MCF 10A (cell line): Measurements from ENCODE around the gene DDAH2. TPM values are rescaled to one million over a fixed set of nuclear protein-coding genes. Genes with fewer than 3 reads are reported as not detected.

Experiments used
- BruUV-seq: library from RNA; stranded (reverse); fragments of 400-500 nt; replicated peaks from 2 replicates; lab custom pipeline; 2021; lab: Mats Ljungman, UMichigan
- CTCF ChIA-PET: fragments of 300-600 bp; sonication (Branson Sonifier 250); formaldehyde crosslinking; extraction: SDS; loops from one replicate; lab custom pipeline; 2021; ENCODE audit warnings: antibody characterized with exemption, inconsistent platforms; lab: Yijun Ruan, JAX
- POLR2A ChIA-PET: fragments of 300-600, 350-650 bp; sonication (Branson Sonifier 250); formaldehyde crosslinking; extraction: SDS; loops from one replicate; lab custom pipeline; 2020; ENCODE audit warnings: antibody characterized with exemption, inconsistent platforms; lab: Yijun Ruan, JAX
- DNase-seq: peaks from one replicate; pipeline ENCODE4 v3.0.0-alpha.2; 2018; ENCODE audit not compliant: unreplicated experiment
- H3K27ac Mint-ChIP-seq: one replicate; pipeline ENCODE4 v1.8.0; 2022; ENCODE audit warnings: mild to moderate bottlenecking, low read depth, mixed read lengths; ENCODE audit not compliant: unreplicated experiment
- H3K27me3 Mint-ChIP-seq: one replicate; pipeline ENCODE4 v1.8.0; 2022; ENCODE audit warnings: mixed read lengths; ENCODE audit not compliant: insufficient read depth, unreplicated experiment
- H3K36me3 Mint-ChIP-seq: one replicate; pipeline ENCODE4 v1.8.0; 2022; ENCODE audit warnings: mild to moderate bottlenecking, moderate library complexity, mixed read lengths; ENCODE audit not compliant: insufficient read depth, unreplicated experiment
- H3K4me1 Mint-ChIP-seq: one replicate; pipeline ENCODE4 v1.8.0; 2022; ENCODE audit warnings: mixed read lengths; ENCODE audit not compliant: insufficient read depth, unreplicated experiment
- H3K4me3 Mint-ChIP-seq: one replicate; pipeline ENCODE4 v1.8.0; 2022; ENCODE audit warnings: mild to moderate bottlenecking, moderate library complexity, mixed read lengths; ENCODE audit not compliant: unreplicated experiment
- H3K9me3 Mint-ChIP-seq: one replicate; pipeline ENCODE4 v1.8.0; 2022; ENCODE audit warnings: mixed read lengths; ENCODE audit not compliant: unreplicated experiment
- intact Hi-C: fragments of 100-400 bp; cut with micrococcal nuclease; formaldehyde crosslinking; loops from 2 replicates; pipeline ENCODE4 v1.14.1; 2022
- total RNA-seq: library from RNA; stranded (reverse); gene quantifications from 2 replicates; pipeline ENCODE4 v1.2.3, GENCODE V29; 2022
- TF ChIP-seq, protein P1 (sequence below): fragments of 200-600 bp; IDR thresholded peaks from one replicate; pipeline ENCODE4 v1.8.0; 2022; ENCODE audit warnings: antibody characterized with exemption, mild to moderate bottlenecking; ENCODE audit not compliant: unreplicated experiment

Gene DDAH2
- total RNA-seq, 1 experiment from 2014 or later, result 8.5 TPM

DNA sequence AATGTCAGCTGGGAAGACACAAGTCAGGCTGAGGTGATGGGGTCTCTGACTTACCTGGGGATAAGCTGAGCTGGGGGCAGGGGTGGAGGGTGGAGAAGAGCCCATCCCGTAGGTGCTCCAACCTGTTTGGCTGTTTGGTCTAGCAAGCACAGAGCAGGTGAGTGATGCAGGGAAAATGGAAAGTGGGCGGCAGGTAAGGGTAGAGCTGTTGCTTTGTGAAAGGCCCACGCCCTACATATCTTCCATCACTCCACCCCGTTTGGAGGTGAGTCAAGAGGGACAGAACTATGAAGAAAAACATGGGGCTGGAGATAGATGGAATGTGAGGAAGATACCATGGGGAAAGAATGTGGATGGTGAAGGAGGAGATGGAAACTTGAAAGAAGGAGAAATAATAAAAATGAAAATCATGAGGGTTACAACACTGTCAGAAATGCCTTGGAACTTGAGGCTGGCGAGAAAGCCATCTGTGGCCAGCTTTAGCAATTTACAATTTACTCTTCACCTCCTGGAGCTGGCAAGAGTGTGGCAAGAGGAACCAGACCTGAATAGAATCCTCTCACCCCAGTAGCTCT, 8.8 kb downstream of the DDAH2 start:
- peaks cover 11% of the 10 kb centered on the region for H3K4me1 Mint-ChIP-seq
- ChIA-PET POLR2A (interaction anchor here (0.7 to 2.2 kb wide), 3 partner anchors 16 to 107 kb away, joined by 3 to 7 read pairs (median 3); partner anchors contain the start of genes ABHD16A and CLIC1), CTCF (interaction anchor here (0.8 to 1.2 kb wide), 3 partner anchors 9 to 232 kb away, joined by 3 read pairs; partner anchors contain the start of gene ABHD16A)
- DNase-seq, result no peak
- intact Hi-C loops, result no loop called here
- H3K4me3 Mint-ChIP-seq, result no peak overlapping the region
- no peaks in the 10 kb centered on the region for H3K9me3 Mint-ChIP-seq
- no peak overlapping the region for H3K27ac Mint-ChIP-seq
- no peaks in the 10 kb centered on the region for H3K27me3 Mint-ChIP-seq
- H3K36me3 Mint-ChIP-seq, result no peaks in the 10 kb centered on the region
- TF ChIP-seq, protein P1, sequence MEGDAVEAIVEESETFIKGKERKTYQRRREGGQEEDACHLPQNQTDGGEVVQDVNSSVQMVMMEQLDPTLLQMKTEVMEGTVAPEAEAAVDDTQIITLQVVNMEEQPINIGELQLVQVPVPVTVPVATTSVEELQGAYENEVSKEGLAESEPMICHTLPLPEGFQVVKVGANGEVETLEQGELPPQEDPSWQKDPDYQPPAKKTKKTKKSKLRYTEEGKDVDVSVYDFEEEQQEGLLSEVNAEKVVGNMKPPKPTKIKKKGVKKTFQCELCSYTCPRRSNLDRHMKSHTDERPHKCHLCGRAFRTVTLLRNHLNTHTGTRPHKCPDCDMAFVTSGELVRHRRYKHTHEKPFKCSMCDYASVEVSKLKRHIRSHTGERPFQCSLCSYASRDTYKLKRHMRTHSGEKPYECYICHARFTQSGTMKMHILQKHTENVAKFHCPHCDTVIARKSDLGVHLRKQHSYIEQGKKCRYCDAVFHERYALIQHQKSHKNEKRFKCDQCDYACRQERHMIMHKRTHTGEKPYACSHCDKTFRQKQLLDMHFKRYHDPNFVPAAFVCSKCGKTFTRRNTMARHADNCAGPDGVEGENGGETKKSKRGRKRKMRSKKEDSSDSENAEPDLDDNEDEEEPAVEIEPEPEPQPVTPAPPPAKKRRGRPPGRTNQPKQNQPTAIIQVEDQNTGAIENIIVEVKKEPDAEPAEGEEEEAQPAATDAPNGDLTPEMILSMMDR, result no peak
- no TSS peak for BruUV-seq

DNA sequence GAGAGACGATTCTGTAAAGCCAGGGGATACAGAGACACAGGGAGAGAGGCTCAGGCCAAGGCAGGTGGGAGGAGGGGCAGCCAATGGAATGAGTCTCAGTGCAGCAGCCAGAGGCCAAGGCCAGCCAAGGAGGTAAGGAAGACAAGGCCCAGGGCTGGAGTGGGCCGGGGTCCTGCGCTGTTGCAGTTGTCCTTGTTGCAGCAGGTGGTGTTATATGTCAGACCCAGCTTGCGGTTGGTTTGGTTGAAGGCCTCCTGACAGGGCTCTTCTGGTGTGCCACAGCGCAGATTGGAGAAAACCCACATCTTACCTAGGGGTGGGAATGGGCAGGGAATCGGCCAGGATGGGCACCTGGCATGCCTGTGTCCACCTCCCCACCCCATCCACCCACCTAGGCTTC, 10.1 kb downstream of the DDAH2 start:
- no peaks in the 10 kb centered on the region for H3K27me3 Mint-ChIP-seq
- CTCF ChIA-PET, result interaction anchor here (0.7 kb wide), 1 partner anchor 28 kb away, joined by 3 read pairs; no protein-coding TSS in a partner anchor

DNA sequence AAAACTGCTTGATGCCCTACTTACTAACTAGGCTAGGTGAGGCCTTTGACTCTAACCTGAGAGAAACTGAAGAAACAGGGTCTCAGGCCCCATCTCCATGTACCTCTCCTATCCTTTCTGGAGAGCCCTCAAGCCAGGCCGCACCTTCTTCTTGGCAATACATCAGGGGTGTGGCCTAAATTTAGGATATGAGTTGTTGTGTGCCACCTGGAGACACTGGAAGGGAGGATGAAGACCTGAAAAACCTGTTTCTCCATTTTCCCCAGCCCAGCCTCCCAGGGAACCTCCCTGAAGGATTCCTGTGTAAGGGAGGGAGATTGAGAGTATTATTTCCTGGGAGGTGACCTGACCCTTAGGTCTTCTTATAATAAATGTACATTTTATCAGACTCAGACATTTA, 10.8 kb downstream of the DDAH2 start:
- Mint-ChIP-seq H3K27ac (no peak overlapping the region), H3K27me3 (no peaks in the 10 kb centered on the region), H3K36me3 (no peaks in the 10 kb centered on the region), H3K9me3 (no peaks in the 10 kb centered on the region), H3K4me3 (no peak overlapping the region), H3K4me1 (peaks cover 11% of the 10 kb centered on the region)
- no TSS peak for BruUV-seq
- ChIA-PET CTCF (no interaction called here), POLR2A (no interaction called here)
- no peak for DNase-seq
- TF ChIP-seq, protein P1, result no peak
- intact Hi-C loops, result no loop called here

More for the DNA sequence above, 10.1 kb downstream of the DDAH2 start:
- Mint-ChIP-seq H3K4me3 (no peak overlapping the region), H3K27ac (no peak overlapping the region), H3K4me1 (peaks cover 11% of the 10 kb centered on the region), H3K36me3 (no peaks in the 10 kb centered on the region), H3K9me3 (no peaks in the 10 kb centered on the region)
- BruUV-seq, result no TSS peak
- intact Hi-C loops, result no loop called here
- TF ChIP-seq, protein P1, result no peak
- DNase-seq, result no peak
- POLR2A ChIA-PET, result interaction anchor here (2.2 kb wide), 1 partner anchor 16 kb away, joined by 7 read pairs; the partner anchor contains the start of gene ABHD16A

GRCh38 chr6:31717499-31718222, 11.4 kb downstream of the DDAH2 start:
- ChIA-PET POLR2A (no interaction called here), CTCF (interaction anchor here (0.6 to 1.3 kb wide), 2 partner anchors 10 to 103 kb away, joined by 3 to 5 read pairs; no protein-coding TSS in a partner anchor)
- H3K27me3 Mint-ChIP-seq, result no peaks in the 10 kb centered on the region
- peak; percentile 30 for DNase-seq
- no peak overlapping the region for H3K27ac Mint-ChIP-seq
- BruUV-seq, result no TSS peak
- H3K36me3 Mint-ChIP-seq, result no peaks in the 10 kb centered on the region
- H3K4me3 Mint-ChIP-seq, result no peak overlapping the region
- no peaks in the 10 kb centered on the region for H3K9me3 Mint-ChIP-seq
- H3K4me1 Mint-ChIP-seq, result peaks cover 11% of the 10 kb centered on the region
- TF ChIP-seq, protein P1, result no peak
- intact Hi-C loops, result no loop called here
